GM18867 (cell line): ENCODE measurements around the gene NFATC1.

ENCODE experiments used
- ATAC-seq: cut with Tn5 transposase; IDR thresholded peaks from one replicate; pipeline ENCODE4 v1.9.1; 2021; ENCODE audit warnings: mild to moderate bottlenecking, moderate library complexity; ENCODE audit not compliant: unreplicated experiment

Gene NFATC1

DNA sequence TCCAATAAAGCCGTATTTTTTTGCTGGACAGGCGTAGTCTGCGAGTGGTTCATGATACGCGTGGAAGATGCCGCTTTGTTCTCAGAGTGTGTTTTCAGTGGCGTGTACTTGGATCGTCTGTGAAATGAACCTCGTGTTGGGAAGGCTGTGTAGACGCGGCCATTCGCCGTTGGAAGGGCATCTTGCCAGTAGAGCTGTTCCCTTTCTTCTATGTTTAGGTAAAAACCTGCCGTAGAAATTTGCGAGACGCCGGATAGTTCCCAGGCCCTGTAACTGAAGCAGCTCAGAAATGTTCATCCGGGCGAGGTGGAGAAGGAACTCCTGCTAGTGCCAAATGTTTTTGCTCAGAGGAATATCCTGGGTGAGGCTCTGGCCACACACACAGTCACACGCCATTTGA, 133.6 kb downstream of the NFATC1 start:
- no peak for ATAC-seq

DNA sequence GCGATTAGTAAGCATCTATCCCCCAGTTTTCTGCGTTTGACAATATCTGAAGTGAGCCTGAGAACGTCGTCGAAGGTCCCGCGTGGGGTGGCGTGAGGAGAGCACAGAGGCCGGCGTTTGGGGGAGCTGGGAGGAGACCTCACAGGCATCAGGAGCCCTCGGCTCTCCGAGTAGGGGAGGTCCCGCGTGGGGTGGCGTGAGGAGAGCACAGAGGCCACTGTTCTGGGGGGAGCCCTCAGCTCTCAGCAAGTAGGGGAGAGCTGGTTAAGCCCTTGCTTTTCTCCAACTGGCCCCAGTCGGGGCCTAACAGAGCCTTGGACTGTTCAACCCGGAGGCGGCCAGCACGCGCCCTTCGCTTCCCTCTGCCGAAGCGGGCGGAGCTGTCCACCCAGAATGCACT, 134.3 kb downstream of the NFATC1 start:
- ATAC-seq: no peak

DNA sequence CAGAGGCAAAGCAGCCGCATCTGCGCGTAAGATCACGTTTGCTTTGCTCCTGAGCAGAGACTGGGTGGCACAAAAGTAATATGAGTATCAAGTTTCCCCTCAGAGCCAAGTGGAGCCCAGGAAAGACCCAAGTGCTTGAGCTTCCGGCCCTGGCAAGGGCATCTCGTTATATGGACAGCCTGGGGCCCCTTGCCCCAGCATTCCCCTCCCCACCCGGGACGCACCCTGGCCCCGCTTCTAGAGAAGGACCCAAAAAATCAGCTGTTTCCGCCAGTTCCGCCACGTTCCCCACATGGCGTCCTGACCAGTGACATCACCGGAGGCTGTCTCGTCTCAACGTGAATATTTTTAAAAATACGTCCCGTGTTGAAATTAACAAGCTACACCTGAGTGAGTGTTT, 135.1 kb downstream of the NFATC1 start:
- no peak for ATAC-seq

GRCh38 chr18:79531386-79531785, 135.7 kb downstream of the NFATC1 start:
- ATAC-seq: no peak

DNA sequence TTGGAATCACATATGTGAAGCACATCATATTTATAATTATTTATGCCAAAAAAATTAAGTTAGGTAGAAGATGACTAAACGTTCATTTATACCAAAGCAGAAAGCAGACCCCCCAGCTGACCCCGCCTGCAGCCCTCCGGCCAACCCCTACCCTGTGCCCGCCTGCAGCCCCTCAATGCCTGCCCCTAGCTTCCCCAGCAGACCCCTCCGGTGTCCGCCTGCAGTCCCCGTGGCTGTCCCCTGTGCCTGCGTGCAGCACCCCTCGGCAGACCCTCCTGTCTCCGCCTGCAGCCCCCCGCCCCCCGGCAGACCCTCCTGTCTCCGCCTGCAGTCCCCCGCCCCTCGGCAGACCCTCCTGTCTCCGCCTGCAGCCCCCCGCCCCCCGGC, 136.2 kb downstream of the NFATC1 start:
- no peak for ATAC-seq

GRCh38 chr18:79532313-79533007, 136.7 kb downstream of the NFATC1 start:
- ATAC-seq: no peak

DNA sequence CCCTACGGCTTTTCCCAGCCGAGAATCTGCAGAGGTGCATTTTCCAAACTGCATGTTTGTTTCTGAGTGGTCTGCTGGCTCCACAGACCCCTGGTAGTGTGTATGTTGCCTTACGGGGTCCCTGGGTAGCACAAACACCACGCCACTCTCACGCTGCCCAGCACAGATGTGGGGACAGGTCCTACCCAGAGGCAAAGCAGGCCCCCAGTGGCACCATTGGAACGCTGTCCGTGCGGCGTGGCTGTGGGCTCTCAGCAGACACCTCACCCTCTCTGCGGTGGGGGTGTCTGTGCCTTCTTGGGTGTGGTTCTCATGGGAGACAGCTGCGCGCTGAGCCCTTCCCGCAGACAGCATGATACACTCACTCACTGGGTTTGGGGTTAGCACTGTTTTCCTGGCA, 137.4 kb downstream of the NFATC1 start:
- no peak for ATAC-seq

DNA sequence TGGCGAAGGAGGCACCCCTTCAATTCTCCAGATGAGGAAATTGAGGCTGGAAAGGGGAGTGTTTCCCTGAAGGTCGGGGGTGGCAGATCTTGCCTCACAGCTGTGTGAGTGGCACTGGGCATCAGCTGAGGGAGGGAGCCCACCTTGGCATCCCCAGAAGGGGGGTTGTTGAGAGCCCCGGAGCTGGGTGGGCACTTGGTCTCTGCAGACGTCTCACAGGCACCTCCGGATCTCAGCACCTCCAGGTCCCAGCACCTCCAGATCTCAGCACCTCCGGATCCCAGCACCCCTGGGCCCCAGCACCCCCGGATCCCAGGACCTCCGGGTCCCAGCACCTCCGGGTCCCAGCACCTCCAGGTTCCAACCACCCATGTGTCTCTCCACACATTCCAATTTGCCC, 137.9 kb downstream of the NFATC1 start:
- no peak for ATAC-seq

GRCh38 chr18:79534356-79534755, 138.6 kb downstream of the NFATC1 start:
- ATAC-seq: no peak

DNA sequence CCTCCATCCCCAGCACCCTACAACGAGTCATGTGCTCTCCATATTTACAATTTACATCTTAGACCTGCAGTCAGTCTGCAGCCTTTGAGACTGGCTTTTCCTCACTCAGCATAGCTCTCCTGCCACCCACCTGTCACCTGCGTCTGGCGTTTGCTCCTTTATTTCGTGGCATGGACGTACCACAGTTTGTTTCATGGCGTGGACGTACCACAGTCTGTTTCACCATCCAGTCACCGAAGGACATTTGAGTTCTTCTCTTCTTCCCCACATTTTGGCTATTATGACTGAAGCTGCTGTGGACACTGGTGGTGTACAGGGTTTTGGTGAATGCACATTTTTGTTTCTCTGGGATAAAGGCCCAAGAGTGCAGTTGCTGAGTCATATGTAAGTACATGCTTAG, 142.0 kb downstream of the NFATC1 start:
- no peak for ATAC-seq

DNA sequence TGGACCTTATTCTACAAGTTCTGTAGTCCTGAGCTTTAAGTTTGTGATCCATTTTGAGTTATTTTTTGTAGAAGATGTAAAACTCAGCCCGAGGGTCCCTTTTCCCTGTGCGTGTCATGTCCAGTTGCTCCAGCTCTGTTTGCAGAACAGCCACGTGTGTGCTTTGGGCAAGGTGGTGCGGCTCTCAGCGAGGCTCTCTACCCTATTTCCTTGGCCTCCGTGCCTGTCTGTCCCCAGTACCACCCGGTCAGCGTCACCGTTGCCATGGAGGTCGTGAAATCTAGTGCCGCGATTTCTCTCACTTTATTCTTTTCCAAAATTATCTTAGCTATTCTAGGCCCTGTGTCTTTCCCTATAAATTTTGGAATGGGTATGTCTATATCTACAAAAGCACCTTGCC, 142.9 kb downstream of the NFATC1 start:
- ATAC-seq: no peak

DNA sequence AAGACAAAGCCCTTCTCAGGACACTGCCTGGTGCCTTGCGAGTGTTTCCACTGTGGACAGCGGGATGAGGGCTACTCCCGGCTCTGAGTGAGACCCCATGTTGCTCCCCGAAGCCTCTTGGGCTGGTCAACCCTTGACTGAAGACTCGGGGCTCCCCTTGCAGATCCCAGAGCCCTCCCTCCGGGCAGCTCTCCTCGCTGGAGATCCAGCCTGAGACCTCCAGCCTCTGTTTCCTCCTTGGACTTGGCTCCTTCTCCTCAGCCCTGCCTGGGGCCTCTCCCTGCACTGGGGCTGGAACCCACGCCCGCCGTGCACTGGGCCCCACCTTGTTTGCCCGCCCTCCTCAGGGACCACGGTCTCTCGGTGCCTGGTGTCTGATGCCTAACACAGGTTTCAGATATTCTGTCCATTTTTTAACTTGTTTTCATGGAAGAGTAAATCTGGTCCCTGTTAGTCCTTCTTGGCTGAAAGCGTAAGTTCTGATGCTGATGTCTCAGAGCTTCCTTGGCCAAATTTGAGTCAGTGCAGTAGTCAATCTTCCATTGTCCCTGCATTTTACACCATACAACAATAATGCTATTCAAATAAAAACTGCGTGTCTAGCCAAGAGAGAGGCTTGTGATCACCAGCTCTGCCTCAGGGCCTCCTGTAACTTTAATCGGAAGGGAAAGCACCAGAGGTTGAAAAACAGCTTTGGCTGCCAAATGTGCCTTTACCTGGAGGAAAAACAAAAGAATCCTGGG, 144.6 kb downstream of the NFATC1 start:
- ATAC-seq: no peak

- no peak for ATAC-seq
Observed at GRCh38 chr18:79540904-79541282, 145.2 kb downstream of the NFATC1 start.

- no peak for ATAC-seq
Observed at GRCh38 chr18:79542213-79542612, 146.5 kb downstream of the NFATC1 start.

- ATAC-seq: no peak
Observed at GRCh38 chr18:79542876-79543750, 147.4 kb downstream of the NFATC1 start.

DNA sequence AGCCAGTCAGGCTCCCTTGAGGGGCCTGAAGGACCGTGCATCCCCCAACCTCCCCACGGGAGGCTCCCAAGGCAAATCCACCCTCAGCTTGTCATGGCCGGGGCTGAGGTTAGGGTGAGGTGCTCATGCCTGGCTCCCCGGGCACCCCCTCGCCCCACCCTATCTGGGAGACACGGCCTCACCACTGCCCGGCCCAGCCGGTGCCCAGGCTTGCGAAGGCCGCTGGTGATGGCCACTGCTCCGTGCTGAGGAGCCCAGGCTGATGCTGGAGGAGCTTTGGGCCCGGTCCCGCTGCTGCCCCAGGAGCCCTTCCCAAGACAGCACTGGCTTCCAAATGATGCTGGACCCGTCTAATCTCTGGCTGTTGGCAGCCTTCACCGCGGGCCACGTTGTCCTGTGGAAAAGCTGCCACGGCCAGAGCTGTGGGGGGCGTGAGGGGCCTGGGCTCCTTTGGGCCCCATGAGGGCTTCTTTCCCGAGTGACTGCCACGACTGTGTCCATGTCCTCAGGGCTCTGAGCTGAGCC, 148.2 kb downstream of the NFATC1 start:
- ATAC-seq: no peak

DNA sequence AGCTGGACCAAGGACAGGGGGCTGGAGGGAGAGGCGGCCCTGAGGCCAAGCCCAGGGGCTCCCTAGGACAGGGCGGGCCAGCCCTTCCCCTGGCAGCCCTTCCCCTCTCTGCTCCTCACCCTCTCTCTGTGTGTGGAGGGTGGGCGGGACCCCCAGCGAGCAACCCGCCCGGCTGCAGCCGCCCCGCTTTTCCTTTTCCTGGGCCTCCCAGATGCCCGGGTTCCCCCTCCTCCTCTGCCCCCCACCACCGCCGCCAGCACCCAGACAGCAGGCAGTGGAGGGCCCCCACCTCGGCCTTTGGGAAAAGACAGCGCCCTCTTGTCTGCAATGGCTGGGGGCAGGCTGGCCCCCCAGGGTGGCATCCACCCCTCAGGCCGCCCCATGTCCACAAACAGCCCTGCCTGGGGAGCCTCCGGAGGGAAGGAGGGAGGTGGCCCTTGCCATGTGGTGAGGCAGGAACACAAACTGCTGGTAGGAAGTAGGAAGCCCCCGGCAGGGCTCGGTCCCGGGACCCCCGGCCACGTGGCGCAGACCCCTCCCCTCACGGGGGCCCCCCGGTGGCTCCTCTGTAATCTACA, 148.7 kb downstream of the NFATC1 start:
- no peak for ATAC-seq

- ATAC-seq: no peak
Observed at GRCh38 chr18:79545255-79545654, 149.5 kb downstream of the NFATC1 start.

DNA sequence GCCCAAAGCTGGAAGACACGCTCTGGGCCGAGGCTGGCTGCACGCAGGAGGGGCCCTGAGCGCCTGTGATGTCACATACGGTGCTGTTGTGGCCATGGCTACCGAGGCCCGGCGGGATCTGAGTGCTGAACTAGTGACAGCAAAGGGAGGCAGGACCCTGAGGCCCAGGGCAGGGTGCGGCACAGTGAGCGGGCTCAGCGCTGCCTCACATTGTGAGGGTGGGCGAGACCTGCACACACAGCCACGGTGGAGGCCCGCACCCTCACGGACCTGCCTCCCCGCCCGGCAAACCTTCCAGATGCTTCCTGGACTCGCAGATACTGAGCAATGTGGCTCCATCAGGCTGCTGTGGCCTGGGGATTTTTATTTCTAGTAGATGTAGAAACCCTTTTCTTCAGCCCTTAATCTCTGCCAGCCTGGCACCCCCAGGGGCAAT, 150.0 kb downstream of the NFATC1 start:
- ATAC-seq: no peak

- no peak for ATAC-seq
Observed at GRCh38 chr18:79546781-79547272, 151.1 kb downstream of the NFATC1 start.
